Gastrocnemius medialis (tissue), 4 donors: ENCODE measurements around the gene TRIM41. TPM values are rescaled to one million over a fixed set of nuclear protein-coding genes. Genes with fewer than 3 reads are reported as not detected.
A peak's percentile ranks its signal among the peaks of the same experiment; 100 is the strongest.

Source experiments
- ATAC-seq, 2 donors: fragments of 150-250 bp; one replicate each; pipeline ENCODE4 v1.9.1; 2016
- DNase-seq, 2 donors: peaks; one replicate each; pipeline ENCODE4 v3.0.0-alpha.2; 2019
- H3K27ac ChIP-seq, 4 donors: fragments of 200-600 bp; sonication (generic); 1 replicate in 1 of 4; 2 replicates in 3 of 4; pipeline ENCODE4 v1.5.1; 2016 to 2018; ENCODE audit warnings: mild to moderate bottlenecking in 2 of 4, moderate library complexity in 1 of 4
- H3K27me3 ChIP-seq, 3 donors: fragments of 200-600 bp; sonication (generic) in 2 of 3; 1 replicate in 1 of 3; 2 replicates in 2 of 3; pipeline versions ENCODE4 v1.5.1 to v1.6.0; 2016 to 2019; ENCODE audit warnings: mild to moderate bottlenecking in 1 of 3, moderate library complexity in 1 of 3
- H3K36me3 ChIP-seq, 2 donors: fragments of 200-600 bp; sonication (generic) in 1 of 2; one replicate each; pipeline ENCODE4 v1.5.1; 2017 to 2018
- H3K4me1 ChIP-seq, 2 donors: fragments of 200-600 bp; sonication (generic) in 1 of 2; one replicate each; pipeline ENCODE4 v1.5.1; 2016 to 2017; ENCODE audit warnings: mild to moderate bottlenecking in 2 of 2
- H3K4me3 ChIP-seq, 4 donors: fragments of 200-600 bp; sonication (generic) in 3 of 4; 1 replicate in 1 of 4; 2 replicates in 3 of 4; pipeline ENCODE4 v1.5.1; 2016 to 2019; ENCODE audit warnings: mild to moderate bottlenecking in 2 of 4
- H3K9me3 ChIP-seq, 3 donors: fragments of 200-600 bp; sonication (generic) in 2 of 3; 1 replicate in 1 of 3; 2 replicates in 2 of 3; pipeline ENCODE4 v1.5.1; 2016 to 2019
- CTCF ChIP-seq, 5 experiments: fragments of 450-650 bp in 3 of 5; fragments of 200-600 bp in 2 of 5; sonication (generic) in 2 of 5; IDR thresholded peaks in 4 of 5; conservative IDR thresholded peaks in 1 of 5; 1 replicate in 4 of 5; 2 replicates in 1 of 5; pipeline ENCODE4 v1.5.1; 2016 to 2019; ENCODE audit warnings: antibody characterized with exemption in 5 of 5, mild to moderate bottlenecking in 3 of 5, moderate library complexity in 3 of 5
- POLR2A ChIP-seq, 2 donors: fragments of 450-650 bp; IDR thresholded peaks; one replicate each; pipeline ENCODE4 v1.6.1; 2017; ENCODE audit warnings: antibody characterized with exemption in 2 of 2, mild to moderate bottlenecking in 2 of 2, moderate library complexity in 2 of 2
- in situ Hi-C, 4 donors: fragments of 200-750 bp; cut with MboI; loops; one replicate each; pipeline versions ENCODE4 v1.15.0 to v1.8.0; 2017; ENCODE audit warnings: low sequenced_read_pairs in 4 of 4
- intact Hi-C: fragments of 100-400 bp; cut with DNase I; formaldehyde crosslinking; loops from one replicate; pipeline ENCODE4 v1.15.1; 2023; ENCODE audit warnings: low total_unique reads
- total RNA-seq, 4 donors: library from RNA; depleted of rRNA; stranded (reverse); fragments of >200 nt; gene quantifications; one replicate each; pipeline versions ENCODE4 v1.1.0 to v1.2.3, GENCODE V29; 2016

Gene TRIM41
- total RNA-seq, 4 donors from 2014 or later: 15.6 to 23.5 (median 21.6) TPM

GRCh38 chr5:181186022-181186421, 37.1 kb upstream of the TRIM41 start:
- ATAC-seq (no peak), DNase-seq (no peak)
- H3K4me3 ChIP-seq: no peak overlapping the region
- no peak overlapping the region for H3K27ac ChIP-seq
- H3K9me3 ChIP-seq: no peaks in the 10 kb centered on the region
- H3K27me3 ChIP-seq: no peaks in the 10 kb centered on the region
- intact Hi-C loops: loop anchor here (10.0 kb wide), 1 partner anchor 321 kb away; the partner anchor contains the start of gene ZFP62
- no peak for TF ChIP-seq CTCF (IDR thresholded peaks at IDR 0.05 in 4 of 5, conservative IDR thresholded peaks at IDR 0.05 in 1 of 5)
- no peak for TF ChIP-seq POLR2A (IDR thresholded peaks at IDR 0.05)
- H3K4me1 ChIP-seq: peaks cover 7 to 12% of the 10 kb centered on the region in 2 donors
- in situ Hi-C loops: loop anchor here in 2 of 4 donors (10.0 kb wide), 1 partner anchor 79 kb away; the partner anchor contains the start of gene TRIM52 (in 2 of the 2)
- H3K36me3 ChIP-seq: no peaks in the 10 kb centered on the region

DNA sequence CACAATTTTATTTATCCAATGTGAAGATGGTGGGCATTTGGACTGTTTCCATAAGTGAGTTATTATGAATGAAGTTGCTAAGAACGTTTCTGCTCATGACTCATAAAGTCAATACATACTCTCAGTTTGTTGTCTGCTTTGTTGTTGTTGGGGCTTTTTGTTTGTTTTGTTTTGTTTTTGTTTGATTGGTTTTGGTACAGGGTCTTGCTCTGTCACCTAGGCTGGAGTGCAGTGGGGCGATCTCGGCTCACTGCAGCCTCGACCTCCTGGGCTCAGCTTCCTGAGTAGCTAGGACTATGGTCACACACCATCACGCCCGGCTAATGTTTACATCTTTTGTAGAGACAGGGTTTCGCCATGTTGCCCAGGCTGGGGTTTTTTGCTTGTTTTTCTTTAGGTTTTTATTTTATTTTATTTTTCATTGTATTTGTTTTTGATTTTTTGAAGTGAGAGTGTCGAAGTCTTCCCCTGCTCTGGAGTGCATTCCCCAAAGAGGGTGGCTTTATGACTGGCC, 36.0 kb upstream of the TRIM41 start:
- DNase-seq: no peak
- H3K27me3 ChIP-seq: no peaks in the 10 kb centered on the region
- H3K4me1 ChIP-seq: peaks cover 7 to 12% of the 10 kb centered on the region in 2 donors
- no peaks in the 10 kb centered on the region for H3K36me3 ChIP-seq
- no peak for ATAC-seq
- peak overlapping the region in 1 of 4 donors; percentile 67 for H3K4me3 ChIP-seq
- peak overlapping the region; percentile 89 to 98 (median 91) for H3K27ac ChIP-seq
- no peaks in the 10 kb centered on the region for H3K9me3 ChIP-seq
- intact Hi-C loops (loop anchor here (10.0 kb wide), 1 partner anchor 322 kb away; the partner anchor contains the start of gene ZFP62), in situ Hi-C loops (loop anchor here in 2 of 4 donors (10.0 kb wide), 1 partner anchor 78 kb away; the partner anchor contains the start of gene TRIM52 (in 2 of the 2))
- TF ChIP-seq CTCF (IDR thresholded peaks at IDR 0.05 in 4 of 5, conservative IDR thresholded peaks at IDR 0.05 in 1 of 5) (no peak), POLR2A (IDR thresholded peaks at IDR 0.05) (no peak)

GRCh38 chr5:181187500-181188213, 35.4 kb upstream of the TRIM41 start:
- Histone ChIP-seq H3K27ac (peak overlapping the region; percentile 89 to 98 (median 91)), H3K36me3 (no peaks in the 10 kb centered on the region), H3K9me3 (no peaks in the 10 kb centered on the region), H3K4me1 (peaks cover 5 to 19% of the 10 kb centered on the region in 2 donors), H3K27me3 (no peaks in the 10 kb centered on the region), H3K4me3 (peak overlapping the region; percentile 67 to 97 (median 77))
- DNase-seq: peak in 1 of 2 donors; percentile 75
- peak; percentile 10 to 32 (median 20) for TF ChIP-seq CTCF (IDR thresholded peaks at IDR 0.05 in 4 of 5, conservative IDR thresholded peaks at IDR 0.05 in 1 of 5)
- no peak for TF ChIP-seq POLR2A (IDR thresholded peaks at IDR 0.05)
- ATAC-seq: no peak
- in situ Hi-C loops (loop anchor here in 2 of 4 donors (10.0 kb wide), 1 partner anchor 77 kb away; the partner anchor contains the start of gene TRIM52 (in 2 of the 2)), intact Hi-C loops (loop anchor here (1.0 to 10.0 kb wide), 4 partner anchors 26 to 379 kb away; partner anchors contain the start of genes TRIM52 and ZFP62)

DNA sequence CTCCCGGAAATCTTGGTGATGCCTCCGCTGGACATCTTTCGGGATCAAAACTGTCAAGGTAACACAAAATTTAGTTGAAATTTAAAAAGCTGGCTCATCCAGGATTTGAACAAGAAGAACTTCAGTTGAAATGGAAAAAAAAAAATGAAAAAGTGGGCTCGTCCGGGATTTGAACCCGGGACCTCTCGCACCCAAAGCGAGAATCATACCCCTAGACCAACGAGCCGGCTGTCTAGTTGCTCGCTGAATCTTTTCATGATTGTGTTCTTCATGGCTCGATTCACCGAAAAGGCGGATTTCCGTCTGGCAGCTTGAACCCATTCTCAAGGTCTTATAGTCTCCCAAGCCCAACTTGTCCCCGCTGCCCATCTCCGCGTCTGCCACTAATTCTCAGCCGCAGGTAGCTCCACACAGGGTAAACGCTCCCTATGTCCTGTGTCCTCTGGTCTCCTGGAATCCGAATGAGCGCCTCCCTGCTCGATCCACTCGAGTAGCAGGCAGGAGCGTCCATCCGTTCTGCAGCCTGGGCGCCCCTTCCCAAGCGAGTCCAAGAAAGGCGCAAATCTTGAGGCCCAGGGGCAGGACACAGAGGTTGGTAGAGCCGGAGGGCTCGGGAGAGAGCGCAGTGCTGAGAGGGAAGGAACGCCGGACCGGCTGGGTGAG, 34.2 kb upstream of the TRIM41 start:
- H3K36me3 ChIP-seq: no peaks in the 10 kb centered on the region
- DNase-seq (peak in 1 of 2 donors; percentile 65), ATAC-seq (peak; percentile 24 to 35)
- no peaks in the 10 kb centered on the region for H3K27me3 ChIP-seq
- intact Hi-C loops: loop anchor here (1.0 to 10.0 kb wide), 4 partner anchors 28 to 380 kb away; partner anchors contain the start of genes TRIM52 and ZFP62
- in situ Hi-C loops: loop anchor here in 2 of 4 donors (10.0 kb wide), 1 partner anchor 76 kb away; the partner anchor contains the start of gene TRIM52 (in 2 of the 2)
- TF ChIP-seq CTCF (IDR thresholded peaks at IDR 0.05 in 4 of 5, conservative IDR thresholded peaks at IDR 0.05 in 1 of 5) (no peak), POLR2A (IDR thresholded peaks at IDR 0.05) (no peak)
- H3K9me3 ChIP-seq: no peaks in the 10 kb centered on the region
- peak overlapping the region; percentile 89 to 98 (median 91) for H3K27ac ChIP-seq
- peaks cover 8 to 21% of the 10 kb centered on the region in 2 donors for H3K4me1 ChIP-seq
- H3K4me3 ChIP-seq: peak overlapping the region; percentile 67 to 97 (median 77)
